ENCODE measurements around the gene NNT.
"Not testable (repeated sequence)": the region's sequence is repeated elsewhere in the genome, so short reads cannot be mapped to it uniquely, and the experiment has no call there.

Gene NNT

GRCh38 chr5:43664501-43665040, 61.6 kb downstream of the NNT start:
- no peak for DNase-seq (ENCODE audit: low read depth in 3 of 3)

- not testable (repeated sequence) for DNase-seq (ENCODE audit: low read depth in 3 of 3)
Observed at GRCh38 chr5:43665749-43666148, 62.8 kb downstream of the NNT start.

- not testable (repeated sequence) for DNase-seq (ENCODE audit: low read depth in 3 of 3)
Observed at GRCh38 chr5:43666728-43667127, 63.7 kb downstream of the NNT start.

- not testable (repeated sequence) for DNase-seq (ENCODE audit: low read depth in 3 of 3)
Observed at GRCh38 chr5:43667379-43667778, 64.4 kb downstream of the NNT start.

- DNase-seq (ENCODE audit: low read depth in 3 of 3), result no peak
Observed at GRCh38 chr5:43674536-43674935, 71.6 kb downstream of the NNT start.

- no peak for DNase-seq (ENCODE audit: low read depth in 3 of 3)
Observed at GRCh38 chr5:43675357-43675756, 72.4 kb downstream of the NNT start.

- no peak for DNase-seq (ENCODE audit: low read depth in 3 of 3)
Observed at GRCh38 chr5:43676083-43676840, 73.3 kb downstream of the NNT start.

GRCh38 chr5:43677253-43677652, 74.3 kb downstream of the NNT start:
- no peak for DNase-seq (ENCODE audit: low read depth in 3 of 3)

GRCh38 chr5:43679214-43679613, 76.2 kb downstream of the NNT start:
- DNase-seq (ENCODE audit: low read depth in 3 of 3), result no peak

GRCh38 chr5:43680286-43680685, 77.3 kb downstream of the NNT start:
- DNase-seq (ENCODE audit: low read depth in 3 of 3), result no peak

- no peak for DNase-seq (ENCODE audit: low read depth in 3 of 3)
Observed at GRCh38 chr5:43683884-43684471, 81.0 kb downstream of the NNT start.

GRCh38 chr5:43685252-43685950, 82.4 kb downstream of the NNT start:
- DNase-seq (ENCODE audit: low read depth in 3 of 3), result no peak

- no peak for DNase-seq (ENCODE audit: low read depth in 3 of 3)
Observed at GRCh38 chr5:43687275-43687674, 84.3 kb downstream of the NNT start.

GRCh38 chr5:43691275-43691674, 88.3 kb downstream of the NNT start:
- no peak for DNase-seq (ENCODE audit: low read depth in 3 of 3)

- no peak for DNase-seq (ENCODE audit: low read depth in 3 of 3)
Observed at GRCh38 chr5:43691893-43692292, 88.9 kb downstream of the NNT start.

GRCh38 chr5:43693411-43693810, 90.4 kb downstream of the NNT start:
- no peak for DNase-seq (ENCODE audit: low read depth in 3 of 3)

- no peak for DNase-seq (ENCODE audit: low read depth in 3 of 3)
Observed at GRCh38 chr5:43694027-43694426, 91.0 kb downstream of the NNT start.

GRCh38 chr5:43696444-43696843, 93.5 kb downstream of the NNT start:
- DNase-seq (ENCODE audit: low read depth in 3 of 3), result not testable (repeated sequence)

- no peak for DNase-seq (ENCODE audit: low read depth in 3 of 3)
Observed at GRCh38 chr5:43699910-43700309, 96.9 kb downstream of the NNT start.

- no peak for DNase-seq (ENCODE audit: low read depth in 3 of 3)
Observed at GRCh38 chr5:43700601-43701000, 97.6 kb downstream of the NNT start.

- DNase-seq (ENCODE audit: low read depth in 3 of 3), result no peak
Observed at GRCh38 chr5:43701227-43701626, 98.2 kb downstream of the NNT start.

GRCh38 chr5:43702293-43702692, 99.3 kb downstream of the NNT start:
- no peak for DNase-seq (ENCODE audit: low read depth in 3 of 3)

- DNase-seq (ENCODE audit: low read depth in 3 of 3), result no peak
Observed at GRCh38 chr5:43702815-43703214, 99.8 kb downstream of the NNT start.
